BE2C (cell line): ENCODE data around the gene PRR3.

Experiments used
- DNase-seq: peaks from one replicate; pipeline ENCODE4 v3.0.0-alpha.2; 2020
- H3K27me3 ChIP-seq: fragments of 250-450 bp; sonication (Bioruptor Pico); 2 replicates; pipeline ENCODE4 v1.5.1; 2020; ENCODE audit warnings: mild to moderate bottlenecking
- H3K36me3 ChIP-seq: fragments of 250-450 bp; sonication (Bioruptor Pico); 2 replicates; pipeline ENCODE4 v1.5.1; 2020; ENCODE audit warnings: mild to moderate bottlenecking
- H3K4me1 ChIP-seq: fragments of 250-450 bp; sonication (Bioruptor Pico); 2 replicates; pipeline ENCODE4 v1.5.1; 2020
- H3K4me3 ChIP-seq: 2 replicates; pipeline ENCODE4 v1.5.1; 2011; ENCODE audit warnings: low read depth, low read length
- H3K9me3 ChIP-seq: fragments of 250-450 bp; sonication (Bioruptor Pico); 2 replicates; pipeline ENCODE4 v1.5.1; 2020
- CTCF ChIP-seq: IDR thresholded peaks from 2 replicates; pipeline ENCODE4 v1.5.1; 2012; ENCODE audit warnings: mild to moderate bottlenecking, low read depth, low read length

Gene PRR3

DNA sequence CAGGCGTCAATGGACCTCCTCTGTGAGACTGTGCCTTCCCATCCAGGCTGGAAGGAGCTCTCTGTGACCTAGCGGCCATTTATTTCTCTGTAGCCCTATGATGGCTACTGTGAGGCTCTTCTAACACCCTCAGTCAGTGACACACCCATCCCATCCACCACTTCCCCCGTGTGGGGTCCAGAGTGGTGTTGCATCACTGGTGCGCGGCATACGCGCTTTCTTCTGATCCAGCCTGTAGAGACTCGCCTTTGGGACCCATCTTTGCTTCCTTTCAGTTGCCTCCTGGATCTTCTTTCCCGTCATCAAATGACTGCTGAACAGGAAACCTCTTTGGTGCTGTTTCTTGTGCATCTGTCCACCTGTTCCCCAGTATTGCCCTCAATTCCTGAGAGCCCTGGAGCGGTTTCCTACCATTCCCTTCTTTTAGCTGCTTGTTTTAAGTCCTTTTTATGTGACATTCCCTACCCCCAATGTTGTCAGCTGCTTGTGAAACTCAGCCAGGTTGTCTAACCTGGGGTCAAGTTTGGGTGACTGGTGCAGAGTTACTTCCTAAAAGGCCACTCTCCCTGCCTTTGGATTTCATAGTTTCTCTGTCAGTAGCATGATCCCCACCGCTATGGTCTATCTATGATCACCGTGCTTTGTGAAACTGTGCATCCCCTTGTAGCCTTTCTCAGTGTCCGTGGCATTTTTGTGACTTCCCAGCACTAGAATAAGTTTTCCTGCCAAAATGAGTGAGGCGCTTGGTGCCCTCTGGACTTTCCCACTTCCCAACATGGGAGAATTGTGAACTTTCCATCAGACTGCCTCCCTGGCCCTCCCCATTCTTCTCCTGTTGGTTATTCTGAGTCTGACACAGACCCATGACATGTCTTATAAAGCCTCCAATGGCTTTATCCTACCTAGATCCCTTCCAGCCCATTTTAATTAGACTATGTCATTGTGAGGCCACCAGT is 5.7 kb downstream of the PRR3 start:
- no peak for TF ChIP-seq CTCF
- Histone ChIP-seq H3K4me3 (no peak overlapping the region), H3K4me1 (no peaks in the 10 kb centered on the region), H3K36me3 (peaks cover 30% of the 10 kb centered on the region), H3K27me3 (no peaks in the 10 kb centered on the region), H3K9me3 (no peaks in the 10 kb centered on the region)
- no peak for DNase-seq

DNA sequence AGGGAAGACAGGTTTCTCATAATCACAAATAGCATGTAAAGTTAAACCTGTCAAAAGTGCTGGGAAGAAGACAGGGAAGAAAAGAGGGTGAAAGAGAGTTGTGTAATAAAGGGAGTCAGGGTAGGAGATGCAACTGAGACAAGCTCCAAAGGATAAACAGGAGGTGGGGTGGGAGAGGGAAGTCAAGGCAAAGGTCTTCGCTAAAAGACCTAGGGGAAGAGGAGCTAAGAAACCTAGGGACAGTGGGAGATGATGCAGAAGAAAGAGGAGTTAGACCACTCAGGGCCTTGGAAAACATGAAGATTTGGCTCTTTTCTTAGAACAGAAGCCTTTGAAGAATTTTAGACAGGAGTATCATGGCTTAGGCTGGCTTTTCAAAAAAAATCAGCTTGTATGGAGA is 7.0 kb downstream of the PRR3 start:
- Histone ChIP-seq H3K4me3 (no peak overlapping the region), H3K4me1 (no peaks in the 10 kb centered on the region), H3K36me3 (peaks cover 21% of the 10 kb centered on the region), H3K9me3 (no peaks in the 10 kb centered on the region), H3K27me3 (no peaks in the 10 kb centered on the region)
- no peak for TF ChIP-seq CTCF
- no peak for DNase-seq

GRCh38 chr6:30565772-30566171 is 8.7 kb downstream of the PRR3 start:
- Histone ChIP-seq H3K4me3 (no peak overlapping the region), H3K4me1 (no peaks in the 10 kb centered on the region), H3K9me3 (no peaks in the 10 kb centered on the region), H3K36me3 (peaks cover 21% of the 10 kb centered on the region), H3K27me3 (no peaks in the 10 kb centered on the region)
- no peak for TF ChIP-seq CTCF
- DNase-seq: no peak

DNA sequence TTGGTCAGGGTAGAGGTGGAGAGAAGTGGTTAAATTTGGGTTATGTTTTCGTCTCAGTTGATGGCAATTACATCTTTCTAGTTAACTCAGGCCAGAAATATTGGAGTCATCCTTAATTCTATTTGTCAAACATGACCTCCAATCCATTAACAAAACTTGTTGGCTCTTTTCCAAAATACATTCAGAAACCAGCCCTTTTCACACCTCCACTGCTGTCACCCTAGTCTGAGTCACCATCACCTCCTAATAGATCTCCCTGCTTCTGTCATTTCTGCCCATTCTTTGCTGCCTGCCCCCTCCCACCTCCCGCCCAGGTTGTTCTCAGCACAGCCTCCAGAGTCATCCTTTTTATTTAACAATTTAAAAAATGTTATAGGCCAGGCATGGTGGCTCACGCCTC is 11.2 kb downstream of the PRR3 start:
- DNase-seq: no peak
- no peaks in the 10 kb centered on the region for H3K9me3 ChIP-seq
- H3K4me1 ChIP-seq: no peaks in the 10 kb centered on the region
- H3K4me3 ChIP-seq: no peak overlapping the region
- no peak for TF ChIP-seq CTCF
- H3K27me3 ChIP-seq: no peaks in the 10 kb centered on the region
- H3K36me3 ChIP-seq: peaks cover 7% of the 10 kb centered on the region; the same call in 1 of the 2 replicates

GRCh38 chr6:30570263-30570662 is 13.2 kb downstream of the PRR3 start:
- no peak for DNase-seq
- Histone ChIP-seq H3K4me3 (peak overlapping the region; percentile 87), H3K36me3 (no peaks in the 10 kb centered on the region; the same call in 1 of the 2 replicates), H3K27me3 (no peaks in the 10 kb centered on the region), H3K4me1 (no peaks in the 10 kb centered on the region), H3K9me3 (no peaks in the 10 kb centered on the region)
- no peak for TF ChIP-seq CTCF

- Histone ChIP-seq H3K36me3 (peaks cover 4% of the 10 kb centered on the region; the same call in 1 of the 2 replicates), H3K4me1 (no peaks in the 10 kb centered on the region), H3K27me3 (no peaks in the 10 kb centered on the region), H3K9me3 (no peaks in the 10 kb centered on the region), H3K4me3 (peak overlapping the region; percentile 87)
- TF ChIP-seq CTCF: no peak
- DNase-seq: no peak
These were observed 13.6 kb downstream of the PRR3 start for GRCh38 chr6:30570740-30571074.
